22Rv1 (cell line): Measurements from ENCODE around the gene CCDC92.

Experiments
- CTCF ChIP-seq: fragments of 450-650 bp; IDR thresholded peaks from 2 replicates; pipeline ENCODE4 v1.5.1; 2017; ENCODE audit warnings: mild to moderate bottlenecking
- ZFX ChIP-seq: fragments of 450-650 bp; IDR thresholded peaks from 2 replicates; pipeline ENCODE4 v1.6.1; 2017; ENCODE audit warnings: antibody characterized with exemption, borderline replicate concordance

- no peak for TF ChIP-seq CTCF
- TF ChIP-seq ZFX = no peak
Measured at GRCh38 chr12:123891516-123892179, 81.0 kb downstream of the CCDC92 start.
